ENCODE data around the gene FGF19.

Gene FGF19

DNA sequence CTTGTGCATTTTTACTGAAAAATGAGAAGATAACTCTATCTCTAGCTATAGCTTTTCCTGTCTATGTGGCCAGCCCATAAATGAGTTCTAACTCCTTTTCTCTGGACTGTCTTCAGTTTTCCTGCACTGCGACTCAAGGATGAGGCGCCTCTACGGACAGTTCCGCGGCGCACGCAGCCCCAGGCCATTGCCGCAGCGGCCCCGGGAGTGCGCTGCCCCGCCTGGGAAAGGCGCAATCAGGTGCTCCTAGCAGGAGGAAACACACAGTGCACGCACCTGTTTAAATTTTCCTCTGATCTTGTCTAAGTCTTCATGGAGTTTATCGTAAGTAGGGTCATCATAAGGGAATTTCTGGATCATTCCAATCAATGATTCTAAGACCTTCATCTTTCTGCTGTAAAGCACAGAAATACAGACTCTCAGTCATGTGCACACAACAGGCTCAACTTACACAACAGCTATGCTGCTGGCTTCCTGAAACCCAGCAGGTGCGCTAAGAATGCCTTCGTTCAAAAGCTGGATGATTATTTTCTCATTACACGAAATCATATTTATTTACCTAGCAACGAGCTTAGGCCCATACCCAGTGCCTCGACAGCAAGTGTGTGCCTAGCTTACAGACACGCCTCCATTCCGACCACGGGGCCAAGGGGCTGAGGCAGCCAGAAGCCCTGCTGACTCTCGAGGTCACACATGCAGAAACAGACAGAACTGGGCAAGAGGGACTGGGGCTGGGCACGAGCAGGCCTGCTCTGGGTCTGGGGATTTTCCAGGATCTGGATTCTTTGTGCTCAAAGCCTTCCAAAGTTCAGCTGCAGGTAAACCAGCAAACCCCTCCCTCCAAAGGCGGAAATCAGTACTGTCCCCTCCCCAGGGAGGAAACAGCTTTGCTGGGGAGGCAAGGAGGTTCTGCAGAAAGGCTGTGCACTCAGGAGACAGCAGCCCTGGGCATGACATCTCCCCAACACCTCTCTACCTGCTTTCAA is 35.9 kb downstream of the FGF19 start:
- no peak for DNase-seq

- no peak for DNase-seq
Measured at GRCh38 chr11:69666752-69667536, 36.9 kb downstream of the FGF19 start.

GRCh38 chr11:69666261-69666660 is 37.6 kb downstream of the FGF19 start:
- DNase-seq, result no peak

GRCh38 chr11:69665669-69666068 is 38.2 kb downstream of the FGF19 start:
- DNase-seq, result no peak

- no peak for DNase-seq
Measured at GRCh38 chr11:69664901-69665300, 38.9 kb downstream of the FGF19 start.

- DNase-seq, result no peak
Measured at GRCh38 chr11:69664103-69664775, 39.6 kb downstream of the FGF19 start.

GRCh38 chr11:69663326-69663725 is 40.5 kb downstream of the FGF19 start:
- DNase-seq, result no peak

- DNase-seq, result no peak
Measured at GRCh38 chr11:69662806-69663205, 41.0 kb downstream of the FGF19 start.

DNA sequence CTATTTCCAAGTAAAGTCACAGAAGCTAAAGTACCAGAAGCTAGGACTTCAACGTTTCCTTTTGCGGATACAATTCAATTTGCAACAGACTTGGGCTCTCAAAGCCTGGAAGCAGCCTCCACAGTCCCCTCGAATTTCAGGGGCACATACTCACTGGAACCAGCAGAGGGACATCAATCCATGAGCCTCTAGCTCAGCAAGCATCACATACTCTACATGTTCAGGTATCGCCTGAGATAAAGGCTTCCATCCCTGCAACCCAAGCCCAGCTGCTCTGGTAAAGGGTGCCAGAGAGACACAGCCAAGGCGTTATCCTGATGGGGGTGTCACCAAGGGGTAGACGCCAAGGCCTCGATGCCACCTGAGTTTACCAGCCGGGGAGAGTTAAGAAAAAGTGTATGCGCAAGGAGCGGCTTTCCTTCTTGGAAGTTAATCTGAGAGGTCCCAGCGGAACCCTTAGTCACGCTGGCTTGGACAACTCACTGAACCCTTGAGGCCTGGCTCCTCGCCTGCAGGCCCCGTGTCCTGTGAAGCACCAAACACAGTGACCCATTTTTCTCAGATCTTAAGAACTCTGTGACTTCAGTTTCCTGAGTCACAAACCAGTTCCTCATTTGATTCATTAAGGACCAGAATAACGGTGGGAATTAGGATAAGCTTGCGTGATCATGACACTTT is 41.7 kb downstream of the FGF19 start:
- DNase-seq, result no peak

DNA sequence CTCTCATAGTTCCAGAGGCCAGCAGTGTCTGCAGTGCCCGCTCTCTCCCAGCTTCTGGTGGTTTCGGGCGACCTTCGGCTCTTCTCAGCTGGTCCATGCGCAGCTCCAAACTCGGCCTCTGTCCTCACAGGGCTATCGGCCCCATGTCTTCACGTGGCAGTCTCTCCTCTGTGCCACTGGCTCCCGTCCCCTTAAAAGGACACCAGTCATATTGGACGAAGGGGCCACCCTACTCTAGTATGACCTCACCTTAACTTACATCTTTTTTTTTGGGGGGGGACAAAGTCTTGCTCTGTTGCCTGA is 42.5 kb downstream of the FGF19 start:
- DNase-seq, result no peak

- DNase-seq, result no peak
Measured at GRCh38 chr11:69660001-69660500, 43.8 kb downstream of the FGF19 start.

DNA sequence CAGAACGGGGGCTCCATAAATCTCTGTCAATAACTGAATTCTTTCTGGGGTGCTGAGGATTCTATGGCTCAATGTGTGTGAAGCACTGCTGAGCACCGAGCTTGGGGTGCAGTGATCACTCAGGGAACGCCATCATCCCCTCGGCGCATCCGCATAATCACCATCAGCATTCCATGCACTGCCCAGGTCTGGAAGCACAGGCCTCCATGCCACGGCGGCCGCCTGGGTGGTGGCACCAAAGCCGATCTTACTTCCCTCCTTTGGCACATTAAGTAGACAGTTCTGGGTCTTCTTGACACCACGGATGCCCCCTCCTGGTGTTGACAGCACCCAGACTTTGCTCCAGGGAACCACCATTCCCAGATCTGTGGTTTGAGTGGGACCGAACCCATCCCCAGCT is 44.2 kb downstream of the FGF19 start:
- DNase-seq, result no peak

- DNase-seq, result no peak
Measured at GRCh38 chr11:69658626-69659450, 45.0 kb downstream of the FGF19 start.

- no peak for DNase-seq
Measured at GRCh38 chr11:69657911-69658625, 45.8 kb downstream of the FGF19 start.

- DNase-seq, result no peak
Measured at GRCh38 chr11:69657456-69657910, 46.3 kb downstream of the FGF19 start.

GRCh38 chr11:69656536-69657455 is 47.0 kb downstream of the FGF19 start:
- DNase-seq, result no peak

DNA sequence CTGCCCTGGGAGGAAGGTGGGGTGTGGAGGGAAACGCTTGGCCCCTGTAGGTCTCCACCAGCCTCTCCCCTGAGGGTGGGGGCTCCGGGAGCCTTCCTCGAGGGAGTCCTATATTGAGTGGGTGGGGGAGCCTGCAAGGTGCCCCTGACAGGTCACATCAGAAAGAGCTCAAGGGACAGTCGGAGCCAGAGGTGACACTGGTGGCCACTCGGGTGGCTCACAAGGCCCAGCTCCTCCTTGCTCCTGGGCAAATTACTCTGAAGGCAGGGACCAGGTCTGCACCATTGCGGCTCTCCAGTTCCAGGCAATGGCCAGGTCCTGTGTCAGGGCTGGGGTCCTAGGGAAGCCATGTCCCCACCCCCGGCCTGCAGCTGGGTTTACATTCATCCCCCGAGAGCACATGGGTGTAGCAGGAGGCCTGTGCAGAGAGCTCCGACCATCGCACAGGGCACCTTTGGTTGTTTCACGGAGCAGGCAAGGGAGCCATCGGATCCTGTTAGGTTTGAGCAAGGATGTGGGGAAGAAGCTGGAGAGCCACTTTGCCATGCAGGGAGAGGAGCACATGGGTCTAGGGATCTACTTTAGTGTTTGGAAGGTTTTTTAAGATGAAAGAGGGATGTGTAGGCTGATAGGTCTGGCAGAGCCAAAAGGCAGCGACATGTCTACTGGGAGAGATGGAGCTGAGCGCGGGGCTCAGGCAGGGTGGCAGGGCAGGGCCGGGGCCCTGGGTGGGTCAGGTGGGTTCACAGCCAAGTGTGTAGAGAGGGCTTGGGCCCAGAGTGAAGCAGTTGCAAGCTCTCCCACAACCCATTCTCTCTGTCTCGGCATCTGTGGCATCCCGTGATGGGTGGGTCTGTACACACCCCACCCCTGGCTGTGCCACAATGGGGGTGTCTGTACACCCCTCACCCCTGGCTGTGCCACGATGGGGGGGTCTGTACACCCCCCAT is 48.1 kb downstream of the FGF19 start:
- no peak for DNase-seq

DNA sequence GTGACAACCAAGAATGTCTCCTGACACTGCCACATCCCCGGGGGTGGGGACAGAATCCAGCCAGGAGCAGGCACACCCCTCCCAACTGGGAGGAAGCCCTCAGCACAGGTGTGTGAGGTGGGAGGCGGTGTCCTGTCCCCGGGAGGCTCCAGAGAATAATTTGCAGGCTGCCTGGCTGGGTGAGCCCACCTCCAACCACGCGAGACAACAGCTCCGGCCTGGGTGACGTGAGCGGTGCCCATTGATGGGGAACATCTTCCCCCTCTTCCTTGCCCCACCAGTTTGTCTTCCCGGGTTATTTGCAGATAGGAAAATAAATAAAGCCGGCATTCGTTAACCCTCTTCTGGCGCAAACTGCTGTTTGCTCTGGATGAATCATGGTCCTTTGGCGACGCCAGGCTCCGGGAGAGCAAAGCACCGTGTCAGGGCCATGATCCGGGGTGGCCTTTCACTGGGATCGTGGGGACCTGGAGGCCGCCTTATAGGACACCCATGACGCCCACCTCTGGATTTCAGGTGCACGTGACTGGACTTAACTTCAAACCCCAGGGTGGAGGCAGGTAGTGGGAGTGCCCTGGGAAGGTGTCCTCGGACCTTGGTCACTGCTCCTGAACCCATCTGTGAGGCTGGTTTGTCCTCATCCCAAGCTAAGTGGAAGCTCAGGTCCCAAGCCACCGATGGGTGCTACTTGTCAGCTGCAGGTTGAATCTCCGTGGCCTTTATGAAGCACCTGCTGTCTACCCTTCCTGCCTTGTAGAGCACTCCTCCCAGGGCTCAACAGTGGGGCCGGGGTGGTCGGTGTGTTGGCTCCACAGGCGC is 49.0 kb downstream of the FGF19 start:
- no peak for DNase-seq

All from activated effector memory CD4-positive, alpha-beta T cell treated with Interleukin-2 at 50 U/mL for 16 hours (primary cell).